ENCODE measurements around the gene ACSL1. TPM values are rescaled to one million over a fixed set of nuclear protein-coding genes. Genes with fewer than 3 reads are reported as not detected.

The ACSL1 gene
- total and polyA plus RNA-seq, 9 of the 15 experiments (the other 6 are each of a cell fraction or from before 2014, with no cell fraction given) = 6.7 to 24.1 (median 15.0) TPM

- ATAC-seq (no peak), DNase-seq (ENCODE audit: extremely low read depth in 1 of 4, low spot score in 3 of 4) (no peak), FAIRE-seq (no peak)
- Histone ChIP-seq H4K20me1 (replicated peaks; ENCODE audit: control insufficient read depth, insufficient read depth, low read length) (no peaks in the 10 kb centered on the region), H3K4me3 (no peak overlapping the region), H3K9ac (ENCODE audit: insufficient read depth in 1 of 2, low read depth in 2 of 2, low read length in 2 of 2) (no peak overlapping the region), H3K79me2 (ENCODE audit: control insufficient read depth, insufficient read depth, low read length) (no peaks in the 10 kb centered on the region), H3K27me3 (ENCODE audit: control insufficient read depth in 2 of 2, insufficient read depth in 2 of 2, low read length in 2 of 2) (peaks cover 0 to 4% of the 10 kb centered on the region in 2 experiments; a peak in 1 of 5 replicates), H3K27ac (ENCODE audit: extremely low read depth, low read depth, low read length) (no peak overlapping the region), H3K9me1 (ENCODE audit: control insufficient read depth, insufficient read depth, low read length) (no peaks in the 10 kb centered on the region), H3K36me3 (ENCODE audit: control insufficient read depth, insufficient read depth, low read length) (no peaks in the 10 kb centered on the region), H3K4me1 (replicated peaks in 1 of 2; ENCODE audit: control insufficient read depth in 2 of 2, insufficient read depth in 2 of 2, low read length in 2 of 2) (peaks cover 3 to 10% of the 10 kb centered on the region in 2 experiments; a peak in 3 of 5 replicates), H3K4me2 (ENCODE audit: insufficient read depth, low read length) (no peak overlapping the region), H2AFZ (ENCODE audit: low read depth, low read length) (no peak overlapping the region), H3K9me3 (replicated peaks; ENCODE audit: control insufficient read depth, insufficient read depth, low read depth, low read length) (no peaks in the 10 kb centered on the region)
- POLR2A ChIA-PET = interaction anchor here (1.6 kb wide), 1 partner anchor 16 kb away, joined by 3 read pairs; no protein-coding TSS in a partner anchor
- TF ChIP-seq CSDE1 (IDR thresholded peaks at IDR 0.05) = no peak
- no peak for TF ChIP-seq ATF1 (CRISPR knock-in tag; IDR thresholded peaks at IDR 0.05)
- TF ChIP-seq ATF1 (tag; IDR thresholded peaks at IDR 0.05) = no peak
- no peak for TF ChIP-seq HES1 (IDR thresholded peaks at IDR 0.05; ENCODE audit: low read depth)
- no peak for TF ChIP-seq CLOCK (CRISPR knock-in tag; IDR thresholded peaks at IDR 0.05; ENCODE audit: borderline replicate concordance)
- no peak for TF ChIP-seq ZNF57 (CRISPR knock-in tag; IDR thresholded peaks at IDR 0.05)
- TF ChIP-seq NFIC (IDR thresholded peaks at IDR 0.05) = no peak
- TF ChIP-seq NFE2 (IDR thresholded peaks at IDR 0.05; ENCODE audit: low read depth) = 0 out of 2 replicates have a peak, but pooled peaks have one; percentile 20
- no peak for TF ChIP-seq POLR3G (IDR thresholded peaks at IDR 0.05; ENCODE audit: extremely low read depth, insufficient read length, insufficient replicate concordance)
- BruUV-seq (replicated peaks) = no TSS peak
- 55% methylated on average over 5 of the region's 5 CpGs for WGBS (ENCODE audit: insufficient coverage, low coverage, missing lambda C conversion rate)
- intact Hi-C loops (cut with micrococcal nuclease) = no loop called here
- in situ Hi-C loops (cut with MboI) = no loop called here
- CTCF ChIA-PET (ENCODE audit: low intra/inter-chr PET ratio) = no interaction called here
Measured at GRCh38 chr4:184831153-184831552, 5.4 kb upstream of the ACSL1 start.

Data from K562 (cell line).